Measurements from ENCODE around the gene SPATA6L.

SPATA6L gene

DNA sequence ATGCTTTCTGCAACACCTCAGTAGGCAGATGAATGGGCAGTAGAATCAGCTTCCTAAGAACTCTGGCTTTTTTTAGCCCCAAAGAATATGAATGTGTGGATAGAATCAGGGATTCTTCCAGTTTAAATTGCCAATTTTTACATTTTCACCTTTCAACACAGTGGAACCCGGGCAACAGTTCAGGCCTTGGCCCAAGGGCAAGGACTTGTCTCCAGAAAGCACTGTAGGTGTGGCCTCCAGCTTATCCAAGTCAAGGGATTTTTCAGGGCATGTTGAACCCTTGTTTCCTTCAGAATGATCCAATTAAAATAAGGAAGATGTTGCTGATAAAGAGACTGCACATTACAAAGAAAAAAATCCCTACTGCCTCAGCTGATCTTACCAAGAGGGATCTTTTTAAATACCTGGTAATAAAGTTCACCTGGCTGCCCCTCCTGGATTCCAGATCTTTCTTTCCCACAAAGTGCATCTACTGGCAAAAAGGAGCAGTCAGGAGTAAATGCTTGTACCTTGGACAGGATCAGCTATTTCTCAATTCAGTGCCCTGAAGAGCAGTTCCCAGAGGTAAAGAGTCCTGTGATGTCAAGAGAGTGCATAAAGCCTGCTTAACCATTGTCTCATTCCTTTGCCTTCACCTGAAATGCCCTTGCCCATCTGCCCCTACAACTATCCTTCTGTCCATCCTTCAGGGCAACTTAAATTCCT lies 84.3 kb downstream of the SPATA6L start:
- no peak for DNase-seq

DNA sequence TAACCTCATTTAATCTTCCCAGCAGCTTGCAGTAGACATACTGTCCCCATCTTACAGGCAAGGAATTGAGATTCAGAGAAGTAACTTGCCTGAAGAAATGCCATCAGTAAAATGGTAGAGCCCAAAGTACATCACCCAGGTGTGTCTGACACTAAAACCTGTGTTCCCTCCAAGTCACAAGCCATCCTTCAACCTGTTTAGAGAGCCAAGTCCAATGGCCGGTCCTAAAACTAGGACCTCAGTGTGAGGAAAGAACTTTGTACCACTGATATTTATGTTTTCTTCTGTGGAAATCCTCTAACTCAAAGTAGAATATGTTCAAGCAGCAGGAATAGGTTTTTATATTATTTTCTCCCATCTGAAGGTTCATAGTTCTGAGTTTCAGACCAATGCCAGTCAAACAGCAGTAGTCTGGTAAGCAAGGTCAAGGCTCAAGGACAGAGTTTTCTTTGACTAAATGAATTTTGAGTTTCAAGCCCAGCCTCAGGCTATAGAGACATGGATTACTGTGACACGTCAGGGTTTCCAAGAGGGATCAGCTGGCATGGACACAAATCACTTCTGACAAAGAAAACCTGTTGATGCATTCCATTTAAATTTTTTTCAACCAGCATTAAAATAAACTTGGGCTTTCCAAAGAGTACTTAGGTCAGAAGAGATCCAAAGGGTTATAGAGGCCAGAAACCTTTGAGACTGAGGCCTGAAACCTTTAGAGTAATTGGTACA lies 85.1 kb downstream of the SPATA6L start:
- no peak for DNase-seq

DNA sequence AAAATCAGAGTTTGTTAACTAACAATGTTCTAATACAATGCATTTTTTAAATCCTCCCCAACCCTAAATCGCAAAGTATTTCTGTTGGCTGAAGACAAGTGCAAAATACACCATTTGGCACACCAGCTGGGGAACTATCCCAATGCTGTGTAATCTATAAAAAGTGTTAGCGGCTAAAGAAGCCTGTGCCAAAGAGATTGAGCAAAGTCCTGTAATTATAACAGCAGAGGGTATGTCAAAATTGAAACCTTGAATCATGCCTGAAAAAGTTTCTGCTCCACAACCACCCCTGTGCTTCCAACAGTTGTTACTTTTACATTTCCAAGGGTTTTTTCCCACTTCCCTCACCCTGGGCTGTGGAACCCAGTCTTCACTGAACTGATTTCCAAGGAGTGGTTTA lies 87.3 kb downstream of the SPATA6L start:
- DNase-seq, result no peak

DNA sequence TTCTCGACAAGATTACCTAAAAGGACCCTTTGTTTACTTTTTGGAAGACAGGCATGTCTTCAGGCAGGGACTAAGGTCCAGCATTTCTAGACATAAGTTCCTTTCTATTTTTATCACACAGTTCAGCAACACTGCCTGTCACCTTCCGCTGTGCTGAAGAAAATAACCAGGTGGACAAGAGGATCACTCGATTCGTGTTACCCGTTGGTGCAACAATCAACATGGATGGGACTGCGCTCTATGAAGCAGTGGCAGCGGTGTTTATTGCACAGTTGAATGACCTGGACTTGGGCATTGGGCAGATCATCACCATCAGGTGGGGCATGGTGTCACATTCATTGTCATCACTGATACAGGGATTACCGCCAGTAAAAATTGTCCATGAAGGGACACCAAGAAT lies 89.8 kb downstream of the SPATA6L start:
- no peak for DNase-seq

GRCh38 chr9:4575997-4576396 lies 90.3 kb downstream of the SPATA6L start:
- DNase-seq, result no peak

GRCh38 chr9:4574657-4575243 lies 91.5 kb downstream of the SPATA6L start:
- DNase-seq, result no peak

DNA sequence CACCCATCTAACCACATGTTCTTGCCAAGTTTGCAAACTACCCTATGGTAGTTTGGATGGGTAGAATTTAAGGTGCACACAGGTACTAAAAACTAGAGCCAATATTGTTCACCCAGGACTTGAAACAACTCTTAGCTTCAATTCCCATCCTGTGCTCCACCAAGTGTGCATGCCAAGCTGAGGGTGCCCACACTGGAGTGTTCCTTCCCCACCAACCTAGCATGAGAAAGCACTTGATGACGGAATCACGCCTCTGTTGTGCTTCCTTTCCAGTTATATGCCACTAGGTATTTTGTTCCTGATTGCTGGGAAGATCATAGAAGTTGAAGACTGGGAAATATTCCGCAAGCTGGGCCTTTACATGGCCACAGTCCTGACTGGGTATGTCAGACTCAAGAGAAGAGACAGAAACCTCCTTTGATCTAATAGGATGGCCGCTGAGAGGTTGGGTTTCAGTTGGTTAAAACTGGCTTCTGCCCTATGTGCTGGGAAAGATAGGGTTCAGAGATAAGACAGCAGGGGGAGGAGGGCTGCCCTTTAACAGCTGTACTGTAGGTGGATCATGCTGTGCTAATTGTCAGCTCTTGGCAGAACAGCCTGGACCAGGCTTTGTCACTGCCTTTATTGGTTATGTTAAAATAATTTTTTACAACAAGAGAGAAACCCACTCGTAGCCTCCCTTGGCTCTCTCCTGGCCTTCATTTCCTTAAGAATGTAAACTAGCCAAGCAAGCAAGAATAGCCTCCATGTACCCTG lies 92.5 kb downstream of the SPATA6L start:
- DNase-seq, result no peak

GRCh38 chr9:4573176-4573575 lies 93.1 kb downstream of the SPATA6L start:
- DNase-seq, result no peak

GRCh38 chr9:4572184-4572826 lies 94.0 kb downstream of the SPATA6L start:
- no peak for DNase-seq

DNA sequence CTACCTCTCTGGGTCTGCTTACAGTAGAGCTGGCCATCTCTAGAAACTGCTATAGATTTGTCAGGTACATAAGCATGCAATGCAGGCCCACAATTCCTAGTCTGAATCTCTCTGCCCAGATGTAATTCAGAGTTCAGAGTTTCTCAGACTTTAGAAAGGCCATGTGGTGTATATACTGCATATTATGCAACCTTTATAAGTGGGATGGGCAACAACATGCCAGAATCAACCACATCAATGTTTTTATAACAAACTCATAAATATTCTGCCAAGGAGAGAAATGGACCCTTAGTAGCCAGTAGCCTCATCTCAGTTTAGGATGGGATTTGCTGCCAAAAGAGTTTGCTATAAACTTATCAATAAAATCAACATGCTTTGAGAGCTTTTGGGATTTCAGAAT lies 97.2 kb downstream of the SPATA6L start:
- no peak for DNase-seq

GRCh38 chr9:4567601-4568000 lies 98.7 kb downstream of the SPATA6L start:
- no peak for DNase-seq

- DNase-seq, result no peak
Observed at GRCh38 chr9:4566806-4567205, 99.5 kb downstream of the SPATA6L start.

GRCh38 chr9:4563105-4563504 lies 103.2 kb downstream of the SPATA6L start:
- no peak for DNase-seq

DNA sequence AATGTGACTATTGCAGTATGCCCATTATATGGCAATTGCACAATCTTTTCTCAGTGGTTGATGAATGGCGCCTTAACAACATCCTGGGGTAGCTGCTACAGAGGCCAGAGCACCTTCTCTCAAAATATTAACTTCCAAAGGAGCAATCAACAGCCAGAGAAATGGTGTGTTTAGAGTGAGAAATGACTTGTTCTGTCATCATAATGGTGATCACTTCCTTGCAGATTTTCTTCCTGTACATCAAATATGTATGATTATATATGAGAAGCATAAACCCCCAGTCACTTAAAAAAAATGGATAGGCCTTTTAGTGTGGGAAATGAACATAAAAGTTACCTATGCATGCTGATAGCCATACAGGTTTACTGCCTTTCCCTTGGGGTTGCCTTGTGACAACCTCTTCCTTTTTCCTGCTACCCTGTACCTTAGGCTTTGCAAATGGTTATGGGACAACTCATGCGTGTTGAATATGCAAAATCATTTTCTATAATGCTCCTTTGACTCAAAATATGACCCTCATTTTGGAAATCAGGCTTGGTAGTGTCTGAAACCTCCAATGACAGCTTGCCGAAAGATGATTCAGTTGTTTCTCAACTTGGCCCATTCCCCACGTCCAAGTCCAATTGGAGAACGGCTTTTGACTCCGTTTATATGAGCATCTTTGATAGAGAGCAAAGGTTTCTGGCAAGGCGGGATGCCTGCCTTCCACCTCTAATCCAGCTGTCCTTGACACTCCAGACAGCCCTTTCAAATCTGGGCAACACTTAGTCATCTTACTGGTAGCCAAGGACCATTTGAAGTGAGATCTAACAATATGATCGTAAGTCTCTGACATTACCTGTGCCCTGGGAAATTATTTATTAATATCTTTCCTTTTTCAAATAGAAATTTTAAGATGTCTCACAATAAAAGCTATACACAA lies 106.8 kb downstream of the SPATA6L start:
- no peak for DNase-seq

GRCh38 chr9:4558371-4558998 lies 107.8 kb downstream of the SPATA6L start:
- DNase-seq, result no peak

- DNase-seq, result peak; percentile 14
Observed at GRCh38 chr9:4555236-4555635, 111.0 kb downstream of the SPATA6L start.

DNA sequence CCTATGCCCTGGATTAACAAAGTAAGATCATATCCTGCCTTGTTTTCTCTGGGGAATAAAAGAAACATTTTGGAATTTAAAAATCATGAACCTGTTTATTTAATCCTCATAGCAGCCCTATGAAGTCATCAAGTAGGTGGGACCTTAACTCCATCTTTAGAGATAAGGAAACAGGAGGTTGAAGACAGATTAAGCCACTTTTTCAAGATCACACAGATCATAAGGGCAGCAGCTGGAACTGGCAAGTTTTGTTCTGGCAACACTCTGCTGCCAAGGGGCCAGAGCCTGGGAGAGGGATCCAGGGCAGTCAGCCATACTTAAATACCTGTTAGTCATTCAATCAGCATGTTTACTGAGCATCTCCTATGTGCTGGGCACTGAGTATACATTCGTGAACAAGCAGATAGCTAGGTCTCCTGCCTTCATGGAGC lies 112.3 kb downstream of the SPATA6L start:
- DNase-seq, result no peak

DNA sequence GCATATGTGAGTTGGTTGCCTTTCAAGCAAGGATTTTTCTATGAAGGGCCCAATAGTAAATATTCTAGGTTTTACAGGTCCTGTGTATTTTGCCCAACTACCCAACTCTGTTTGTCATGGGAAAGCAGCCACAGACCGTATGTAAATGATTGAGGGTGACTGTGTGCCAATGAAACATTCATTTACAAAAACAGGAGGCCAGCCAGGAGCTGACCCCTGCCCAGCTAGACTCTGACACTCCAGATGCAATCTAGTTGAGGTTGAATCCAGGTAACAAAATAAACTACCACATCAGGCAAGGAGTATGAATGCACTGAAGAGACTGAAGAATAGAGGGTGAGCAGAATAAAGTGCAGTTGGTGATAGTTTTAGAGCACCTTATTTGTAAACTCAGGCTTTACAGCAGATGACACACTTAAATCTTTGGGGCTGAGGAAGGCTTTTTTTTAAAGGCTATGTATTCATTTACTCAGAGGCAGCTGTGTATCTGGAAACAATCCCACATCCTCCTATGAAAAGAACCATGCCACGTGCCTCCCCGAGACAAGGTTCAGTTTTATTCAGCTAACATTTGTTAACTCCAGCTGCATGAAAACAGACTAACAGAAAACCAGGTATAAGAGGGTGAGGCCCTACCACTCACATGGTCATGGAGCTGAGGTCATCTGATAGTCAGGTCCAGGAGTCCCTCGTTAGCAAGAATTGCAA lies 115.3 kb downstream of the SPATA6L start:
- no peak for DNase-seq

- DNase-seq, result no peak
Observed at GRCh38 chr9:4549751-4550295, 116.5 kb downstream of the SPATA6L start.
